HepG2 (cell line): ENCODE data around the gene F12. TPM values are rescaled to one million over a fixed set of nuclear protein-coding genes. Genes with fewer than 3 reads are reported as not detected.

Experiments used
- ATAC-seq: fragments of 200-7000 bp; cut with Tn5 transposase; 3 replicates; pipeline ENCODE4 v1.9.1; 2020; ENCODE audit warnings: mild to moderate bottlenecking, moderate library complexity
- BruUV-seq: library from RNA; stranded (reverse); fragments of 400-500 nt; replicated peaks from 2 replicates; lab custom pipeline; 2021; lab: Mats Ljungman, UMichigan
- CTCF ChIA-PET: fragments of 300-600 bp; formaldehyde crosslinking; extraction: SDS; loops from one replicate; lab custom pipeline; 2021; ENCODE audit warnings: low total read pairs, inconsistent platforms, low intra/inter-chr PET ratio; lab: Yijun Ruan, JAX
- POLR2A ChIA-PET: fragments of 350-600 bp; sonication (Branson Sonifier 250); formaldehyde crosslinking; loops from one replicate; lab custom pipeline; 2020; ENCODE audit warnings: antibody characterized with exemption, inconsistent platforms; lab: Yijun Ruan, JAX
- DNase-seq: peaks from one replicate; pipeline ENCODE4 v3.0.0-alpha.2; 2015; ENCODE audit warnings: low spot score
- FAIRE-seq: peaks from 3 replicates; lab custom pipeline; 2011; peaks lifted over from hg19 to GRCh38; lab: Jason Lieb, UNC
- H2AFZ ChIP-seq: one replicate; pipeline ENCODE4 v1.6.1; 2011; ENCODE audit warnings: low read length, inconsistent platforms
- H3K27ac ChIP-seq: fragments of 300-600 bp; 3 replicates; pipeline ENCODE4 v1.8.0; 2011; ENCODE audit warnings: mixed run types, mild to moderate bottlenecking, mixed read lengths, low read length, inconsistent platforms; ENCODE audit not compliant: insufficient read depth; ENCODE audit errors: extremely low read length
- H3K27me3 ChIP-seq, 2 experiments: fragments of 200-600 bp in 1 of 2; 2 replicates in 1 of 2; 3 replicates in 1 of 2; pipeline versions ENCODE4 v1.6.0 to v1.8.0; 2011; ENCODE audit warnings: low read length in 2 of 2, mild to moderate bottlenecking in 2 of 2, moderate library complexity in 2 of 2, inconsistent platforms in 1 of 2; ENCODE audit not compliant: insufficient read depth in 2 of 2, control insufficient read depth in 1 of 2
- H3K36me3 ChIP-seq, 2 experiments: fragments of 200-600 bp in 1 of 2; replicated peaks in 1 of 2; 2 replicates in 1 of 2; 3 replicates in 1 of 2; pipeline versions ENCODE4 v1.5.1 to v1.8.0; 2011; ENCODE audit warnings: low read length in 2 of 2, inconsistent platforms in 1 of 2; ENCODE audit not compliant: insufficient read depth in 2 of 2, control insufficient read depth in 1 of 2
- H3K4me1 ChIP-seq: 2 replicates; pipeline ENCODE4 v1.5.1; 2012; ENCODE audit warnings: low read length, inconsistent platforms; ENCODE audit not compliant: insufficient read depth
- H3K4me2 ChIP-seq: 2 replicates; pipeline ENCODE4 v1.6.0; 2011; ENCODE audit warnings: low read depth, low read length, inconsistent platforms
- H3K4me3 ChIP-seq, 3 experiments: fragments of 200-600 bp in 1 of 3; sonication (generic), shearing (Covaris generic) in 1 of 3; replicated peaks in 1 of 3; 2 replicates each; pipeline ENCODE4 v1.5.1; 2011 to 2016; ENCODE audit warnings: low read length in 3 of 3, inconsistent platforms in 2 of 3, low read depth in 2 of 3, mild to moderate bottlenecking in 2 of 3, control low read depth in 1 of 3, mixed read lengths in 1 of 3; ENCODE audit not compliant: insufficient read depth in 1 of 3
- H3K79me2 ChIP-seq: one replicate; pipeline ENCODE4 v1.6.1; 2011; ENCODE audit warnings: low read length, inconsistent platforms; ENCODE audit not compliant: insufficient read depth
- H3K9ac ChIP-seq: 2 replicates; pipeline ENCODE4 v1.6.0; 2011; ENCODE audit warnings: mild to moderate bottlenecking, low read depth, low read length, inconsistent platforms; ENCODE audit not compliant: insufficient read depth
- H3K9me3 ChIP-seq: 2 replicates; pipeline ENCODE4 v1.5.1; 2012; ENCODE audit warnings: mild to moderate bottlenecking, low read length
- H4K20me1 ChIP-seq: 2 replicates; pipeline ENCODE4 v1.6.0; 2011; ENCODE audit warnings: inconsistent platforms, mild to moderate bottlenecking, low read length, moderate library complexity; ENCODE audit not compliant: insufficient read depth
- AGO2 ChIP-seq: fragments of 200-400 bp; formaldehyde crosslinking; optimal IDR thresholded peaks from 2 replicates; pipeline ENCODE3; 2017; ENCODE audit warnings: mild to moderate bottlenecking, low read depth, low read length, moderate library complexity
- CEBPZ ChIP-seq: IDR thresholded peaks from 2 replicates; pipeline ENCODE4 v1.6.1; 2012; ENCODE audit warnings: low read length, improper control_type of control experiment
- KDM2A ChIP-seq: sonication (generic); formaldehyde crosslinking; IDR thresholded peaks from 2 replicates; pipeline ENCODE4 v1.4.0; 2020; ENCODE audit warnings: low read depth, missing genetic modification reagents, borderline replicate concordance
- KDM4B ChIP-seq: sonication (generic); formaldehyde crosslinking; IDR thresholded peaks from 2 replicates; pipeline ENCODE4 v1.4.0; 2020; ENCODE audit warnings: missing genetic modification reagents
- POLR2AphosphoS5 ChIP-seq: IDR thresholded peaks from 2 replicates; pipeline ENCODE4 v1.6.1; 2012; ENCODE audit warnings: low read depth, low read length
- POLR2G ChIP-seq: fragments of 200-400 bp; formaldehyde crosslinking; IDR thresholded peaks from 2 replicates; pipeline ENCODE4 v1.6.1; 2018; ENCODE audit warnings: mild to moderate bottlenecking, low read depth, low read length, moderate library complexity
- RBFOX2 ChIP-seq: fragments of 200-400 bp; formaldehyde crosslinking; IDR thresholded peaks from 2 replicates; pipeline ENCODE4 v1.6.1; 2017; ENCODE audit warnings: low read depth, mild to moderate bottlenecking, low read length
- TP53 ChIP-seq: sonication (generic); formaldehyde crosslinking; conservative IDR thresholded peaks from 2 replicates; pipeline ENCODE4 v1.4.0; 2020; ENCODE audit warnings: missing genetic modification reagents
- WIZ ChIP-seq: sonication (generic); formaldehyde crosslinking; IDR thresholded peaks from 2 replicates; pipeline ENCODE4 v1.5.1; 2020; ENCODE audit warnings: mild to moderate bottlenecking, missing genetic modification reagents
- ZBTB33 ChIP-seq: sonication (generic); formaldehyde crosslinking; IDR thresholded peaks from 2 replicates; pipeline ENCODE4 v1.4.0; 2020; ENCODE audit warnings: missing genetic modification reagents
- ZFP62 ChIP-seq: sonication (generic); formaldehyde crosslinking; IDR thresholded peaks from 2 replicates; pipeline ENCODE4 v1.4.0; 2020; ENCODE audit warnings: missing genetic modification reagents
- ZNF280D ChIP-seq: sonication (generic); formaldehyde crosslinking; IDR thresholded peaks from 2 replicates; pipeline ENCODE4 v1.5.1; 2020; ENCODE audit warnings: mild to moderate bottlenecking, missing genetic modification reagents
- ZNF614 ChIP-seq: IDR thresholded peaks from 2 replicates; pipeline ENCODE4 v1.6.1; 2018; ENCODE audit warnings: missing biosample characterization, missing genetic modification reagents, inconsistent platforms, borderline replicate concordance
- ZNF660 ChIP-seq: sonication (generic); formaldehyde crosslinking; IDR thresholded peaks from 2 replicates; pipeline ENCODE4 v1.5.1; 2020; ENCODE audit warnings: mild to moderate bottlenecking, low read depth, missing genetic modification reagents, borderline replicate concordance
- ZNF790 ChIP-seq: sonication (generic); formaldehyde crosslinking; IDR thresholded peaks from 2 replicates; pipeline ENCODE4 v1.8.0; 2022; ENCODE audit warnings: missing genetic modification reagents, mild to moderate bottlenecking, borderline replicate concordance
- ZNF841 ChIP-seq: sonication (generic); formaldehyde crosslinking; IDR thresholded peaks from 2 replicates; pipeline ENCODE4 v1.8.1; 2023; ENCODE audit warnings: missing genetic modification reagents, borderline replicate concordance
- WGBS: methylation state at CpG from one replicate; pipeline ENCODE4 v1.1.6; 2017; ENCODE audit warnings: low lambda C conversion rate; 5-methylcytosine and 5-hydroxymethylcytosine counted together
- in situ Hi-C: cut with HindIII; loops from 2 replicates; pipeline ENCODE4 v1.10.0; 2017; ENCODE audit warnings: low pct_unique_long_range_greater_than_20kb; ENCODE audit not compliant: extremely low pct_ligation_motif_present
- intact Hi-C: fragments of 100-400 bp; cut with micrococcal nuclease; formaldehyde crosslinking; loops from one replicate; pipeline ENCODE4 v1.10.0; 2022; ENCODE audit not compliant: unreplicated experiment
- polyA plus RNA-seq, 8 experiments: library from polyadenylated mRNA; depleted of rRNA in 3 of 8; stranded (reverse) in 7 of 8; unstranded in 1 of 8; fragments of >200 nt; fragmentation: Illumina TruSeq in 4 of 8; extraction: Trizol in 4 of 8; gene quantifications; 2 replicates each; pipeline versions ENCODE4 v1.2.1 to v1.2.3, GENCODE V29; 2011 to 2016; ENCODE audit warnings: low read depth in 4 of 8, missing spikeins in 1 of 8, mixed read lengths in 1 of 8; ENCODE audit not compliant: insufficient read depth in 1 of 8
- total RNA-seq, 5 experiments: library from RNA; depleted of rRNA; stranded (reverse); fragments of >200 nt; fragmentation: Illumina TruSeq; extraction: Trizol; gene quantifications; 2 replicates each; pipeline ENCODE4 v1.2.3, GENCODE V29; 2016; ENCODE audit warnings: low read depth in 1 of 5

F12 gene
- total and polyA plus RNA-seq, 2 of the 13 experiments (the other 11 are each of a cell fraction or from before 2014, with no cell fraction given): 2.5 to 3.0 TPM

GRCh38 chr5:177430140-177430951 is 21.0 kb upstream of the F12 start:
- BruUV-seq: no TSS peak
- Histone ChIP-seq H3K27ac (no peak overlapping the region), H3K4me3 (no peak overlapping the region), H4K20me1 (no peaks in the 10 kb centered on the region), H3K79me2 (peaks cover 14% of the 10 kb centered on the region), H3K4me2 (no peak overlapping the region), H3K9ac (no peak overlapping the region), H3K27me3 (no peaks in the 10 kb centered on the region; a peak in 1 of 5 replicates), H3K36me3 (peaks cover 14 to 24% of the 10 kb centered on the region in 2 experiments; a peak in 4 of 5 replicates), H2AFZ (no peak overlapping the region), H3K4me1 (peaks cover 42% of the 10 kb centered on the region), H3K9me3 (no peaks in the 10 kb centered on the region)
- ChIA-PET CTCF (no interaction called here), POLR2A (interaction anchor here (1.0 kb wide), 1 partner anchor 17 kb away, joined by 4 read pairs; no protein-coding TSS in a partner anchor)
- ATAC-seq (no peak), FAIRE-seq (no peak), DNase-seq (no peak)
- intact Hi-C loops: no loop called here
- in situ Hi-C loops: no loop called here
- 97% methylated on average over 22 of the region's 26 CpGs for WGBS
- no peak for TF ChIP-seq WIZ (CRISPR knock-in tag)
- peak; percentile 55; the same call in 1 of the 2 replicates for TF ChIP-seq ZBTB33 (CRISPR knock-in tag)
- TF ChIP-seq KDM4B (CRISPR knock-in tag): no peak
- no peak for TF ChIP-seq ZNF841
- TF ChIP-seq RBFOX2: no peak
- no peak for TF ChIP-seq KDM2A (CRISPR knock-in tag)
- no peak for TF ChIP-seq TP53 (CRISPR knock-in tag)
- TF ChIP-seq ZNF280D (CRISPR knock-in tag): no peak
- no peak for TF ChIP-seq POLR2AphosphoS5
- no peak for TF ChIP-seq ZFP62
- TF ChIP-seq ZNF614 (CRISPR knock-in tag): no peak
- TF ChIP-seq ZNF660: no peak
- peak; percentile 15; the same call in 1 of the 2 replicates for TF ChIP-seq POLR2G
- TF ChIP-seq ZNF790: no peak
- TF ChIP-seq CEBPZ: no peak
- peak; percentile 16 for TF ChIP-seq AGO2
